B cell (primary cell): Measurements from ENCODE around the gene GPR152. TPM values are rescaled to one million over a fixed set of nuclear protein-coding genes. Genes with fewer than 3 reads are reported as not detected.

Experiments used
- ATAC-seq: fragments of 200-7000 bp; cut with Tn5 transposase; one replicate; pipeline ENCODE4 v1.10.0; 2021; ENCODE audit warnings: low read depth, mild to moderate bottlenecking, moderate number of reproducible peaks, moderate library complexity
- CTCF ChIA-PET: fragments of 350-600 bp; sonication (Branson Sonifier 250); formaldehyde crosslinking; loops from one replicate; lab custom pipeline; 2021; ENCODE audit warnings: antibody characterized with exemption, inconsistent platforms; lab: Charles Lee
- POLR2A ChIA-PET: fragments of 350-600 bp; sonication (Branson Sonifier 250); formaldehyde crosslinking; loops from one replicate; lab custom pipeline; 2021; ENCODE audit warnings: antibody characterized with exemption; lab: Charles Lee
- DNase-seq: peaks from one replicate; pipeline ENCODE4 v3.0.0; 2013
- H2AFZ ChIP-seq: 2 replicates; pipeline ENCODE4 v1.6.1; 2012; ENCODE audit warnings: mild to moderate bottlenecking, low read depth, low read length; ENCODE audit not compliant: insufficient read depth, poor library complexity, severe bottlenecking
- H3K27ac ChIP-seq, 2 donors: 1 replicate in 1 of 2; 2 replicates in 1 of 2; pipeline ENCODE4 v1.5.1; 2012 to 2013; ENCODE audit warnings: low read length in 2 of 2, mild to moderate bottlenecking in 2 of 2, moderate library complexity in 1 of 2
- H3K27me3 ChIP-seq, 4 experiments: fragments of 200-600 bp in 1 of 4; sonication (generic) in 1 of 4; replicated peaks in 1 of 4; 1 replicate in 2 of 4; 2 replicates in 2 of 4; pipeline versions ENCODE4 v1.6.1 to v1.7.0; 2013 to 2016; ENCODE audit warnings: low read length in 3 of 4, mild to moderate bottlenecking in 2 of 4, mixed read lengths in 1 of 4, moderate library complexity in 1 of 4; ENCODE audit not compliant: insufficient read depth in 4 of 4, control insufficient read depth in 3 of 4; ENCODE audit errors: control extremely low read depth in 1 of 4
- H3K36me3 ChIP-seq, 2 experiments: replicated peaks in 1 of 2; 1 replicate in 1 of 2; 2 replicates in 1 of 2; pipeline versions ENCODE4 v1.6.1 to v1.7.1; 2013; ENCODE audit warnings: low read length in 1 of 2; ENCODE audit not compliant: insufficient read depth in 2 of 2, control insufficient read depth in 1 of 2; ENCODE audit errors: control extremely low read depth in 1 of 2, extremely low read depth in 1 of 2
- H3K4me1 ChIP-seq, 2 donors: fragments of 200-600 bp in 1 of 2; sonication (generic) in 1 of 2; 1 replicate in 1 of 2; 2 replicates in 1 of 2; pipeline versions ENCODE4 v1.5.1 to v1.6.1; 2013 to 2017; ENCODE audit warnings: low read length in 2 of 2; ENCODE audit not compliant: control insufficient read depth in 2 of 2, insufficient read depth in 2 of 2
- H3K4me2 ChIP-seq: replicated peaks from 2 replicates; pipeline ENCODE3; 2012; ENCODE audit warnings: mild to moderate bottlenecking, low read depth, low read length; ENCODE audit not compliant: poor library complexity, severe bottlenecking
- H3K4me3 ChIP-seq, 5 experiments: fragments of 200-600 bp in 1 of 5; sonication (generic) in 1 of 5; 1 replicate in 3 of 5; 2 replicates in 2 of 5; pipeline versions ENCODE4 v1.5.1 to v1.7.0; 2011 to 2016; ENCODE audit warnings: low read length in 4 of 5, mild to moderate bottlenecking in 4 of 5, low read depth in 2 of 5, control low read depth in 1 of 5, moderate library complexity in 1 of 5; ENCODE audit not compliant: insufficient read depth in 1 of 5; ENCODE audit errors: control extremely low read depth in 1 of 5, extremely low read depth in 1 of 5
- H3K79me2 ChIP-seq: fragments of 200-600 bp; sonication (generic); one replicate; pipeline ENCODE4 v1.6.0; 2016; ENCODE audit warnings: low read length; ENCODE audit not compliant: control insufficient read depth, insufficient read depth
- H3K9ac ChIP-seq: fragments of 200-600 bp; sonication (generic); 2 replicates; pipeline ENCODE4 v1.6.1; 2017; ENCODE audit warnings: mild to moderate bottlenecking, low read length, moderate library complexity
- H3K9me3 ChIP-seq, 3 donors: one replicate each; pipeline versions ENCODE4 v1.6.1 to v1.7.1; 2013; ENCODE audit warnings: low read length in 2 of 3; ENCODE audit not compliant: control insufficient read depth in 2 of 3, insufficient read depth in 1 of 3; ENCODE audit errors: control extremely low read depth in 1 of 3
- H4K20me1 ChIP-seq: 2 replicates; pipeline ENCODE4 v1.6.0; 2012; ENCODE audit warnings: mild to moderate bottlenecking, low read length; ENCODE audit not compliant: insufficient read depth, control insufficient read depth, poor library complexity, severe bottlenecking
- H3K27ac Mint-ChIP-seq: one replicate; pipeline ENCODE4 v1.8.0; 2021; ENCODE audit warnings: mixed read lengths
- H3K27me3 Mint-ChIP-seq: one replicate; pipeline ENCODE4 v1.8.0; 2021; ENCODE audit warnings: mixed read lengths
- H3K4me1 Mint-ChIP-seq: one replicate; pipeline ENCODE4 v1.8.0; 2021; ENCODE audit warnings: mixed read lengths
- H3K4me3 Mint-ChIP-seq: one replicate; pipeline ENCODE4 v1.8.0; 2021; ENCODE audit warnings: mixed read lengths
- H3K9me3 Mint-ChIP-seq: one replicate; pipeline ENCODE4 v1.8.0; 2022; ENCODE audit warnings: mixed read lengths; ENCODE audit not compliant: insufficient read depth
- CTCF ChIP-seq: fragments of 200-600 bp; IDR thresholded peaks from one replicate; pipeline ENCODE4 v1.8.0; 2022; ENCODE audit warnings: antibody characterized with exemption, mild to moderate bottlenecking
- EZH2 ChIP-seq: IDR thresholded peaks from 2 replicates; pipeline ENCODE4 v1.6.1; 2012; ENCODE audit warnings: borderline replicate concordance, low read depth, mild to moderate bottlenecking, moderate library complexity, low read length; ENCODE audit not compliant: insufficient read depth, poor library complexity, severe bottlenecking
- WGBS: methylation state at CpG from one replicate; pipeline ENCODE4 v1.1.5; 2013; ENCODE audit warnings: missing lambda C conversion rate; ENCODE audit not compliant: insufficient coverage; 5-methylcytosine and 5-hydroxymethylcytosine counted together
- intact Hi-C: fragments of 100-400 bp; cut with micrococcal nuclease; formaldehyde crosslinking; loops from one replicate; pipeline ENCODE4 v1.10.0; 2022
- polyA plus RNA-seq: library from polyadenylated mRNA; depleted of rRNA; stranded (reverse); fragments of >200 nt; gene quantifications from 2 replicates; pipeline ENCODE4 v1.2.3, GENCODE V29; 2012
- total RNA-seq, 2 donors: library from RNA; stranded (reverse); fragments of 120-200 nt in 1 of 2; gene quantifications; 1 replicate in 1 of 2; 2 replicates in 1 of 2; pipeline versions ENCODE4 v1.2.3 to v1.2.4, GENCODE V29; 2013 to 2022

GPR152 gene
- total and polyA plus RNA-seq, 2 donors (not counting 1 experiment from before 2014, with no cell fraction given), result 0.24 TPM; not detected in 1

- Mint-ChIP-seq H3K27ac (no peak overlapping the region), H3K4me1 (peaks cover 35% of the 10 kb centered on the region), H3K27me3 (no peaks in the 10 kb centered on the region), H3K9me3 (no peaks in the 10 kb centered on the region), H3K4me3 (peak overlapping the region; percentile 55)
- no peak overlapping the region for H3K27ac ChIP-seq
- no peaks in the 10 kb centered on the region for H3K9me3 ChIP-seq
- CTCF ChIA-PET, result interaction anchor here (1.2 to 10.4 kb wide), 3 partner anchors 11 to 20 kb away, joined by 3 to 121 read pairs (median 5); partner anchors contain the start of genes PPP1CA, PTPRCAP and TBC1D10C
- ATAC-seq (no peak), DNase-seq (no peak)
- H4K20me1 ChIP-seq, result no peaks in the 10 kb centered on the region
- POLR2A ChIA-PET, result interaction anchor here (1.1 to 10.7 kb wide), 2 partner anchors 15 to 20 kb away, joined by 3 to 195 read pairs; partner anchors contain the start of genes PPP1CA, PTPRCAP and TBC1D10C
- H3K4me3 ChIP-seq, result no peak overlapping the region
- H3K4me1 ChIP-seq, result peaks cover 33 to 41% of the 10 kb centered on the region in 2 donors
- 86% methylated on average over 6 of the region's 6 CpGs for WGBS
- H3K27me3 ChIP-seq, result no peaks in the 10 kb centered on the region
- H3K36me3 ChIP-seq, result no peaks in the 10 kb centered on the region
- no peak overlapping the region for H2AFZ ChIP-seq
- no peak overlapping the region for H3K9ac ChIP-seq
- TF ChIP-seq CTCF, result no peak
- TF ChIP-seq EZH2, result no peak
- H3K4me2 ChIP-seq, result no peak overlapping the region
- intact Hi-C loops, result no loop called here
- H3K79me2 ChIP-seq, result peaks cover 30% of the 10 kb centered on the region
These were observed 29.6 kb downstream of the GPR152 start for GRCh38 chr11:67422891-67423290.

GRCh38 chr11:67421430-67422031 lies 31.0 kb downstream of the GPR152 start:
- TF ChIP-seq CTCF (no peak), EZH2 (no peak)
- Histone ChIP-seq H3K9ac (no peak overlapping the region), H3K4me2 (peak overlapping the region; percentile 95), H3K27ac (peak overlapping the region in 1 of 2 donors; percentile 2), H3K36me3 (no peaks in the 10 kb centered on the region), H3K27me3 (no peaks in the 10 kb centered on the region), H4K20me1 (no peaks in the 10 kb centered on the region), H3K4me1 (peaks cover 42 to 47% of the 10 kb centered on the region in 2 donors), H2AFZ (no peak overlapping the region), H3K9me3 (no peaks in the 10 kb centered on the region), H3K4me3 (peak overlapping the region in 1 of 5 experiments; percentile 4), H3K79me2 (peaks cover 23% of the 10 kb centered on the region)
- Mint-ChIP-seq H3K4me3 (peak overlapping the region; percentile 83), H3K27me3 (no peaks in the 10 kb centered on the region), H3K9me3 (no peaks in the 10 kb centered on the region), H3K27ac (peak overlapping the region; percentile 91), H3K4me1 (peaks cover 43% of the 10 kb centered on the region)
- intact Hi-C loops, result loop anchor here (1.0 to 2.0 kb wide), 4 partner anchors 15 to 48 kb away; partner anchors contain the start of genes PTPRCAP and TMEM134
- ATAC-seq, result no peak
- ChIA-PET CTCF (interaction anchor here (0.9 to 10.4 kb wide), 7 partner anchors 13 to 47 kb away, joined by 3 to 121 read pairs (median 5); partner anchors contain the start of genes PPP1CA, PTPRCAP, RAD9A and TBC1D10C), POLR2A (interaction anchor here (1.2 to 10.7 kb wide), 10 partner anchors 10 to 47 kb away, joined by 4 to 195 read pairs (median 33); partner anchors contain the start of genes PPP1CA, PTPRCAP, RAD9A and RPS6KB2)
- WGBS, result 65% methylated on average over 12 of the region's 22 CpGs
- no peak for DNase-seq
